WTC11 (cell line): ENCODE measurements around the gene HOMER2. TPM values are rescaled to one million over a fixed set of nuclear protein-coding genes. Genes with fewer than 3 reads are reported as not detected.

Experiments used
- ATAC-seq: fragments of 200-7000 bp; cut with Tn5 transposase; 2 replicates; pipeline ENCODE4 v1.10.0; 2021; ENCODE audit warnings: mild to moderate bottlenecking, moderate library complexity
- CTCF ChIA-PET: fragments of 300-600 bp; sonication (Branson Sonifier 250); formaldehyde crosslinking; loops from one replicate; lab custom pipeline; 2021; ENCODE audit warnings: antibody characterized with exemption; lab: Charles Lee
- POLR2A ChIA-PET: fragments of 350-600 bp; sonication (Branson Sonifier 250); formaldehyde crosslinking; loops from one replicate; lab custom pipeline; 2021; ENCODE audit warnings: antibody characterized with exemption; lab: Charles Lee
- DNase-seq: peaks from one replicate; pipeline ENCODE4 v3.0.0; 2021; ENCODE audit warnings: low spot score
- H3K27ac Mint-ChIP-seq: 2 replicates; pipeline ENCODE4 v1.8.0; 2021; ENCODE audit warnings: mixed read lengths
- H3K27me3 Mint-ChIP-seq: 2 replicates; pipeline ENCODE4 v1.8.0; 2021; ENCODE audit warnings: low read depth, mild to moderate bottlenecking, moderate library complexity, mixed read lengths
- H3K36me3 Mint-ChIP-seq: 2 replicates; pipeline ENCODE4 v1.8.0; 2021; ENCODE audit warnings: mixed read lengths
- H3K4me1 Mint-ChIP-seq: 2 replicates; pipeline ENCODE4 v1.8.0; 2022; ENCODE audit warnings: mixed read lengths
- H3K4me3 Mint-ChIP-seq: 2 replicates; pipeline ENCODE4 v1.8.0; 2021; ENCODE audit warnings: mild to moderate bottlenecking, moderate library complexity, mixed read lengths
- H3K9me3 Mint-ChIP-seq: 2 replicates; pipeline ENCODE4 v1.8.0; 2021; ENCODE audit warnings: mixed read lengths
- AR ChIP-seq: fragments of 250-450 bp; sonication (Bioruptor Pico); IDR thresholded peaks from 2 replicates; pipeline ENCODE4 v1.9.0; 2021; ENCODE audit warnings: mild to moderate bottlenecking
- CBFB ChIP-seq: sonication (generic); formaldehyde crosslinking; IDR thresholded peaks from 2 replicates; pipeline ENCODE4 v1.8.1; 2022; ENCODE audit warnings: mild to moderate bottlenecking, low read depth, missing genetic modification reagents
- CDX4 ChIP-seq: fragments of 250-450 bp; sonication (Bioruptor Pico); IDR thresholded peaks from 2 replicates; pipeline ENCODE4 v1.9.0; 2021; ENCODE audit warnings: moderate library complexity, mild to moderate bottlenecking, inconsistent platforms, borderline replicate concordance
- CTCF ChIP-seq: fragments of 200-600 bp; IDR thresholded peaks from 2 replicates; pipeline ENCODE4 v1.8.0; 2022; ENCODE audit warnings: antibody characterized with exemption
- E2F4 ChIP-seq: sonication (generic); formaldehyde crosslinking; IDR thresholded peaks from 2 replicates; pipeline ENCODE4 v1.8.1; 2022; ENCODE audit warnings: low read depth, mild to moderate bottlenecking, moderate library complexity, missing genetic modification reagents, borderline replicate concordance
- ESRRA ChIP-seq: sonication (generic); formaldehyde crosslinking; IDR thresholded peaks from 2 replicates; pipeline ENCODE4 v1.8.1; 2022; ENCODE audit warnings: mild to moderate bottlenecking, missing genetic modification reagents, borderline replicate concordance
- FOXP4 ChIP-seq: sonication (generic); formaldehyde crosslinking; IDR thresholded peaks from 2 replicates; pipeline ENCODE4 v1.8.0; 2022; ENCODE audit warnings: mild to moderate bottlenecking, missing genetic modification reagents
- GRHL2 ChIP-seq: fragments of 250-450 bp; sonication (Bioruptor Pico); IDR thresholded peaks from 2 replicates; pipeline ENCODE4 v1.8.0; 2022; ENCODE audit warnings: mild to moderate bottlenecking, moderate library complexity; ENCODE audit not compliant: insufficient replicate concordance, severe bottlenecking
- GTF2I ChIP-seq: fragments of 250-450 bp; sonication (Bioruptor Pico); conservative IDR thresholded peaks from 2 replicates; pipeline ENCODE4 v1.4.0; 2021; ENCODE audit warnings: mild to moderate bottlenecking
- IRF1 ChIP-seq: sonication (generic); formaldehyde crosslinking; IDR thresholded peaks from 2 replicates; pipeline ENCODE4 v1.8.0; 2023; ENCODE audit warnings: missing genetic modification reagents
- NR3C1 ChIP-seq: sonication (generic); formaldehyde crosslinking; conservative IDR thresholded peaks from 2 replicates; pipeline ENCODE4 v1.8.1; 2023; ENCODE audit warnings: low read depth, mild to moderate bottlenecking, missing genetic modification reagents
- SP1 ChIP-seq: sonication (generic); formaldehyde crosslinking; conservative IDR thresholded peaks from 2 replicates; pipeline ENCODE4 v1.8.1; 2022; ENCODE audit warnings: missing genetic modification reagents
- TEAD4 ChIP-seq: sonication (generic); formaldehyde crosslinking; IDR thresholded peaks from 2 replicates; pipeline ENCODE4 v1.8.0; 2022; ENCODE audit warnings: mild to moderate bottlenecking, missing genetic modification reagents
- ZBTB43 ChIP-seq: sonication (generic); formaldehyde crosslinking; IDR thresholded peaks from 2 replicates; pipeline ENCODE4 v1.8.1; 2023; ENCODE audit warnings: mild to moderate bottlenecking, missing genetic modification reagents
- ZNF121 ChIP-seq: sonication (generic); formaldehyde crosslinking; IDR thresholded peaks from 2 replicates; pipeline ENCODE4 v1.8.0; 2023; ENCODE audit warnings: missing genetic modification reagents
- ZNF317 ChIP-seq: sonication (generic); formaldehyde crosslinking; IDR thresholded peaks from 2 replicates; pipeline ENCODE4 v1.8.1; 2023; ENCODE audit warnings: low read depth, mild to moderate bottlenecking, moderate library complexity, missing genetic modification reagents, borderline replicate concordance
- ZNF532 ChIP-seq: fragments of 250-450 bp; sonication (Bioruptor Pico); IDR thresholded peaks from 2 replicates; pipeline ENCODE4 v1.9.0; 2021; ENCODE audit warnings: mild to moderate bottlenecking, borderline replicate concordance
- ZSCAN18 ChIP-seq: fragments of 250-450 bp; sonication (Bioruptor Pico); IDR thresholded peaks from 2 replicates; pipeline ENCODE4 v2.1.2; 2022; ENCODE audit warnings: mild to moderate bottlenecking, moderate library complexity
- total RNA-seq: library from RNA; stranded (reverse); gene quantifications from 3 replicates; pipeline ENCODE4 v1.2.3, GENCODE V29; 2021

HOMER2 gene
- total RNA-seq, 1 experiment from 2014 or later, result 17.4 TPM

GRCh38 chr15:82851306-82851850 is 101.1 kb downstream of the HOMER2 start:
- TF ChIP-seq CDX4 (CRISPR knock-in tag) (no peak), AR (no peak), CBFB (CRISPR knock-in tag) (no peak), CTCF (no peak), TEAD4 (CRISPR knock-in tag) (no peak), IRF1 (CRISPR knock-in tag) (no peak), GRHL2 (CRISPR knock-in tag) (no peak), ZNF121 (CRISPR knock-in tag) (no peak), NR3C1 (CRISPR knock-in tag) (no peak), SP1 (CRISPR knock-in tag) (no peak), ZNF532 (CRISPR knock-in tag) (no peak), ESRRA (CRISPR knock-in tag) (no peak), ZSCAN18 (CRISPR knock-in tag) (no peak), E2F4 (no peak), GTF2I (no peak), ZNF317 (CRISPR knock-in tag) (no peak), FOXP4 (CRISPR knock-in tag) (no peak), ZBTB43 (no peak)

More at GRCh38 chr15:82851306-82851850, 101.1 kb downstream of the HOMER2 start:
- ATAC-seq, result no peak
- H3K9me3 Mint-ChIP-seq, result no peaks in the 10 kb centered on the region
- H3K4me1 Mint-ChIP-seq, result peaks cover 15% of the 10 kb centered on the region
- H3K27ac Mint-ChIP-seq, result no peak overlapping the region
- ChIA-PET CTCF (interaction anchor here (1.3 kb wide), 1 partner anchor 16 kb away, joined by 4 read pairs; no protein-coding TSS in a partner anchor), POLR2A (no interaction called here)
- H3K27me3 Mint-ChIP-seq, result no peaks in the 10 kb centered on the region
- H3K4me3 Mint-ChIP-seq, result no peak overlapping the region
- DNase-seq, result no peak
- no peaks in the 10 kb centered on the region for H3K36me3 Mint-ChIP-seq
